ENCODE measurements around the gene SLC39A8. TPM values are rescaled to one million over a fixed set of nuclear protein-coding genes. Genes with fewer than 3 reads are reported as not detected.

Gene SLC39A8
- total and polyA plus RNA-seq, 9 of the 15 experiments (the other 6 are each of a cell fraction or from before 2014, with no cell fraction given), result 8.2 to 30.3 (median 25.0) TPM

- Histone ChIP-seq H3K4me3 (no peak overlapping the region), H3K4me1 (replicated peaks in 1 of 2; ENCODE audit: control insufficient read depth in 2 of 2, insufficient read depth in 2 of 2, low read length in 2 of 2) (peaks cover 0 to 3% of the 10 kb centered on the region in 2 experiments; a peak in 2 of 5 replicates), H4K20me1 (replicated peaks; ENCODE audit: control insufficient read depth, insufficient read depth, low read length) (no peaks in the 10 kb centered on the region), H2AFZ (ENCODE audit: low read depth, low read length) (no peak overlapping the region), H3K79me2 (ENCODE audit: control insufficient read depth, insufficient read depth, low read length) (no peaks in the 10 kb centered on the region), H3K4me2 (ENCODE audit: insufficient read depth, low read length) (no peak overlapping the region), H3K9ac (ENCODE audit: insufficient read depth in 1 of 2, low read depth in 2 of 2, low read length in 2 of 2) (no peak overlapping the region), H3K36me3 (ENCODE audit: control insufficient read depth, insufficient read depth, low read length) (no peaks in the 10 kb centered on the region), H3K27me3 (ENCODE audit: control insufficient read depth in 2 of 2, insufficient read depth in 2 of 2, low read length in 2 of 2) (no peaks in the 10 kb centered on the region), H3K9me1 (ENCODE audit: control insufficient read depth, insufficient read depth, low read length) (no peaks in the 10 kb centered on the region), H3K9me3 (replicated peaks; ENCODE audit: control insufficient read depth, insufficient read depth, low read depth, low read length) (no peaks in the 10 kb centered on the region), H3K27ac (ENCODE audit: extremely low read depth, low read depth, low read length) (no peak overlapping the region)
- DNase-seq (ENCODE audit: extremely low read depth in 1 of 4, low spot score in 3 of 4) (no peak), FAIRE-seq (no peak), ATAC-seq (no peak)
- WGBS (ENCODE audit: insufficient coverage, low coverage, missing lambda C conversion rate), result 60% methylated on average over 3 of the region's 3 CpGs
- TF ChIP-seq RCOR1 (IDR thresholded peaks at IDR 0.05; ENCODE audit: borderline replicate concordance in 1 of 2, low read depth in 2 of 2, low read length in 2 of 2) (no peak), ZKSCAN8 (CRISPR knock-in tag; IDR thresholded peaks at IDR 0.05) (no peak), ELF1 (tag; IDR thresholded peaks at IDR 0.05) (no peak), LARP7 (IDR thresholded peaks at IDR 0.05) (no peak), SMAD4 (CRISPR knock-in tag; conservative IDR thresholded peaks at IDR 0.05) (no peak), BCL6 (CRISPR knock-in tag; IDR thresholded peaks at IDR 0.05) (no peak), HES1 (IDR thresholded peaks at IDR 0.05; ENCODE audit: low read depth) (no peak), POLR3A (IDR thresholded peaks at IDR 0.05; ENCODE audit: borderline replicate concordance, extremely low read depth, insufficient read depth, insufficient read length) (no peak), ID3 (CRISPR knock-in tag; IDR thresholded peaks at IDR 0.05) (no peak), ID3 (tag; IDR thresholded peaks at IDR 0.05) (no peak), ZSCAN29 (IDR thresholded peaks at IDR 0.05) (no peak)
- POLR2A ChIA-PET, result no interaction called here
- in situ Hi-C loops (cut with MboI) (no loop called here), intact Hi-C loops (cut with micrococcal nuclease) (loop anchor here (5.0 kb wide), 1 partner anchor 146 kb away; the partner anchor contains the start of gene NFKB1)
- CTCF ChIA-PET (ENCODE audit: low intra/inter-chr PET ratio), result no interaction called here
- BruUV-seq (replicated peaks), result no TSS peak
Observed at GRCh38 chr4:102356562-102357202, 11.4 kb upstream of the SLC39A8 start.
